ENCODE data around the gene ASTN2. TPM values are rescaled to one million over a fixed set of nuclear protein-coding genes. Genes with fewer than 3 reads are reported as not detected.

Gene ASTN2
- total and polyA plus RNA-seq, 9 donors: 1.8 to 6.4 (median 3.2) TPM

DNA sequence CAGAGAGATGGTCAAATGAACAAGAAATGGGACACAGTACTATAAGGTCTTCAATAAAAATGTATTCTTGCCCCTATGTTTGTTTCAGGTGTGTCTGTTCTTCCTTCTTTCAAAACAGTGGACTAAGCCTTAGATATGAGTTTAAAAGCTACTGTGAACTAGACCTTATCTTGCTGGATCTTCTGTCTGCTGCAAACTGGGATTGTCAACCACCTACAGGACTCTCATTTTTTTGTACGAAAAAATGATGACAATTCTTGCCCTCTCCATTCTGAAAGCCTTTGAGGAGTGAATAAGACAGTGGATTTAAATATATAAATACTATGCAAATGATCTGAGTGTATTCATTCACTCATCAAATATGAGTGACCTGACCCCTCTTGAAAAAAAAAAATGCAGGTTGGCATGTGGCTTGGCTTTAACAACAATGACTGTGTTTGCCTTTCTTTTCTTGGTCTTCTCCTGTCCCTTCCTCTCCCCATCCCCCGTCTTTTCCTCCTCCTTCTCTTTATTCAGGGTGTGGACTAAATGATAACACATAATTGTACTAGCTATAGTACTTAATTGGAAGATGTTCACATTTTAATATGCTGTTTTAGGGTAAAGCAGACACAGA is 963.2 kb downstream of the ASTN2 start:
- no peak overlapping the region for H3K27ac ChIP-seq
- DNase-seq: no peak
- TF ChIP-seq, protein P1, sequence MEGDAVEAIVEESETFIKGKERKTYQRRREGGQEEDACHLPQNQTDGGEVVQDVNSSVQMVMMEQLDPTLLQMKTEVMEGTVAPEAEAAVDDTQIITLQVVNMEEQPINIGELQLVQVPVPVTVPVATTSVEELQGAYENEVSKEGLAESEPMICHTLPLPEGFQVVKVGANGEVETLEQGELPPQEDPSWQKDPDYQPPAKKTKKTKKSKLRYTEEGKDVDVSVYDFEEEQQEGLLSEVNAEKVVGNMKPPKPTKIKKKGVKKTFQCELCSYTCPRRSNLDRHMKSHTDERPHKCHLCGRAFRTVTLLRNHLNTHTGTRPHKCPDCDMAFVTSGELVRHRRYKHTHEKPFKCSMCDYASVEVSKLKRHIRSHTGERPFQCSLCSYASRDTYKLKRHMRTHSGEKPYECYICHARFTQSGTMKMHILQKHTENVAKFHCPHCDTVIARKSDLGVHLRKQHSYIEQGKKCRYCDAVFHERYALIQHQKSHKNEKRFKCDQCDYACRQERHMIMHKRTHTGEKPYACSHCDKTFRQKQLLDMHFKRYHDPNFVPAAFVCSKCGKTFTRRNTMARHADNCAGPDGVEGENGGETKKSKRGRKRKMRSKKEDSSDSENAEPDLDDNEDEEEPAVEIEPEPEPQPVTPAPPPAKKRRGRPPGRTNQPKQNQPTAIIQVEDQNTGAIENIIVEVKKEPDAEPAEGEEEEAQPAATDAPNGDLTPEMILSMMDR (IDR thresholded peaks at IDR 0.05): no peak
- no peak for TF ChIP-seq EP300 (IDR thresholded peaks at IDR 0.05)
- TF ChIP-seq POLR2A (IDR thresholded peaks at IDR 0.05): no peak
- no peaks in the 10 kb centered on the region for H3K27me3 ChIP-seq
- no peaks in the 10 kb centered on the region for H3K4me1 ChIP-seq (ENCODE audit: insufficient read depth)
- WGBS, 3 donors: 94 to 100% (median 95%) methylated on average over 2 of the region's 2 CpGs
- intact Hi-C loops (cut with DNase I): no loop called here
- H3K4me3 ChIP-seq: no peak overlapping the region
- no peaks in the 10 kb centered on the region for H3K9me3 ChIP-seq
- no peaks in the 10 kb centered on the region for H3K36me3 ChIP-seq

DNA sequence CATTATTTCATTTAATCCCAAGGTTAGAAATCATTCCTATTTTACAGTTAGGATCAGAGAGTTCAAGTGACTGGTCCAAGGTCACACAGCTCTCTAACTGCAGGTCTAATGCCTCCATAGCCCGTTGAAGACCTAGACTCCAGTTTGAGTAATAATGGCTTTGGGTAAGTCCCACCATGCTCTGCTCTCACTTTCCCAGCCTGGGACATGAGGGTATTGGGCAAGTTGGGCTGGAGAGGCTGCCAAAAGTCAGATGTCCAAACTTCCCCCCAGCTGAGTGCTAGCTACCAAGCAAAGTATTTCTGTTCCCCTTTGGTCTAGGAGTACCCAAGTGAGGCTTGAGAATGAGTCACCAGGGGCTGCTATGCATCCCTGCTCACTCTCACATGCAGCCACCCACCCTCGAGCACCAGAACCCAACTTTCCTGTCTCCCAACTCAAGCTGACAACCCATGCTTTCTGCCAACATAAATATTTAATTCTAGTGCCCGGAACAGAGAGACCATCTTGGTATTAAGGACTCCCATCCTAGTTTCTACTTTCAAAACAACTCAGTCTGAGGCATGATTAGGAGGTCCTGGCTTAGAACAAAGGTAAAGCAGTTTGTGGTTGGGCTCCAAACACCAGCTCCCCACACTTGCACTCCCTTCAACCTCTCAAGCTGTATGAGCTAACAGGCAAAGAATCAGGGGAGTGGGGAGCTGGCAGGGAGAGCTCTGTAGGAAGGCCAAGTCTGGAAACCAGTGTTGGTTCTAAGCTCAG is 964.3 kb downstream of the ASTN2 start:
- Histone ChIP-seq H3K36me3 (no peaks in the 10 kb centered on the region), H3K27ac (no peak overlapping the region), H3K9me3 (no peaks in the 10 kb centered on the region), H3K4me1 (ENCODE audit: insufficient read depth) (no peaks in the 10 kb centered on the region), H3K27me3 (no peaks in the 10 kb centered on the region), H3K4me3 (no peak overlapping the region)
- WGBS, 3 donors: 30 to 42% (median 36%) methylated on average over 3 of the region's 3 CpGs
- TF ChIP-seq POLR2A (IDR thresholded peaks at IDR 0.05) (no peak), EP300 (IDR thresholded peaks at IDR 0.05) (no peak)
- TF ChIP-seq, protein P1 (IDR thresholded peaks at IDR 0.05): no peak
- intact Hi-C loops (cut with DNase I): no loop called here
- no peak for DNase-seq

DNA sequence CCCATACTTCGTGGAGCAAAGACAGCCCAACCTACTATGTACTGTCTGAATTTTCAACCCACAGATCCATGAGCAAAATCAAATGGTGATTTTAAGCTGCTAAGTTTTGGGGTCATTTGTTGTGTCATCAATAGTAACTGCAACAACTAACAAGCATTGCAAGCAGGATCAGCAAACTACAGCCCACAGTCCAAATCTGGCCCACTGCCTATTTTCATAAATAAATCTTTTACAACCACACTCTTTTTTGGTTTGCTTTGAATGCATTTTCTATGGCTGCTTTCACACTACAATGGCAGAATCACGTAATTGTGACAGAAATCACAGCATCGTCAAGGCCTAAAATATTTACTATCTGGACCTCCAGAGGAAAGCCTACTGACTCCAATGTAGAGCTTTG is 964.9 kb downstream of the ASTN2 start:
- Histone ChIP-seq H3K27me3 (no peaks in the 10 kb centered on the region), H3K9me3 (no peaks in the 10 kb centered on the region), H3K36me3 (no peaks in the 10 kb centered on the region), H3K4me1 (ENCODE audit: insufficient read depth) (no peaks in the 10 kb centered on the region), H3K27ac (no peak overlapping the region), H3K4me3 (no peak overlapping the region)
- intact Hi-C loops (cut with DNase I): no loop called here
- TF ChIP-seq EP300 (IDR thresholded peaks at IDR 0.05): no peak
- TF ChIP-seq POLR2A (IDR thresholded peaks at IDR 0.05): no peak
- TF ChIP-seq, protein P1 (IDR thresholded peaks at IDR 0.05): no peak
- DNase-seq: no peak
- WGBS, 3 donors: 90 to 93% (median 92%) methylated on average over 3 of the region's 3 CpGs

DNA sequence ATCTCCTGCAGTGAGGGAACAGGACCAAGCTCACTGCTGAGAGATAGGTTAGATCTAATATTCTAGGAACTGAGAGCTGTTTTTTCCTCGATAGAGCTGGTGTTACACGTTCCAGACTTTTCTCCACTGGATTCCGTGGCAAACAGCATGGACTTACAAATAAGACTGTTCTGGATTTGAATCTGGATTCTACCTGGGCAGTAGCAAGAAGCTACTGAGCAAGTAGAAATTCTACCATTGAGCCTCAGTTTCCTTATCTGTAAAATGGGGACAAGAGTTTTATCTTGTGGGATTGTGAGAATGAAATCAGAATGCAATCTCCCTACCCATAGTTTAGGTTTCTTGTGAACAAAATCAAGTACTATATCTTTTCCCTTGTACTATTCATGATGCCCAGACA is 966.4 kb downstream of the ASTN2 start:
- no peaks in the 10 kb centered on the region for H3K36me3 ChIP-seq
- no peak overlapping the region for H3K4me3 ChIP-seq
- no peak overlapping the region for H3K27ac ChIP-seq
- no peaks in the 10 kb centered on the region for H3K4me1 ChIP-seq (ENCODE audit: insufficient read depth)
- H3K9me3 ChIP-seq: no peaks in the 10 kb centered on the region
- intact Hi-C loops (cut with DNase I): no loop called here
- no peaks in the 10 kb centered on the region for H3K27me3 ChIP-seq
- 55 to 72% (median 72%) methylated on average over 3 of the region's 3 CpGs for WGBS, 3 donors
- TF ChIP-seq POLR2A (IDR thresholded peaks at IDR 0.05) (no peak), EP300 (IDR thresholded peaks at IDR 0.05) (no peak)
- TF ChIP-seq, protein P1 (IDR thresholded peaks at IDR 0.05): no peak
- DNase-seq: no peak
